Endometrial microvascular endothelial cells (primary cell): ENCODE measurements around the gene CCDC187. TPM values are rescaled to one million over a fixed set of nuclear protein-coding genes. Genes with fewer than 3 reads are reported as not detected.
"Not testable (repeated sequence)": the region's sequence is repeated elsewhere in the genome, so short reads cannot be mapped to it uniquely, and the experiment has no call there.

Experiments used
- in situ Hi-C: cut with HindIII; loops from 2 replicates; pipeline ENCODE4 v1.10.0; 2017; ENCODE audit warnings: low sequenced_read_pairs, low pct_unique_long_range_greater_than_20kb; ENCODE audit errors: inconsistent ontology term
- total RNA-seq: library from RNA; depleted of rRNA; stranded (reverse); fragments of >200 nt; gene quantifications from one replicate; pipeline ENCODE4 v1.2.3, GENCODE V29; 2015; ENCODE audit errors: inconsistent ontology term

The CCDC187 gene
- total RNA-seq, 1 donor from 2014 or later = not detected

GRCh38 chr9:136329211-136329627 is 25.3 kb upstream of the CCDC187 start:
- in situ Hi-C loops = no loop called here

- in situ Hi-C loops = no loop called here
These were observed 24.7 kb upstream of the CCDC187 start for GRCh38 chr9:136328622-136329041.

- in situ Hi-C loops = no loop called here
These were observed 24.2 kb upstream of the CCDC187 start for GRCh38 chr9:136328011-136328621.

- in situ Hi-C loops = no loop called here
These were observed 23.5 kb upstream of the CCDC187 start, which contains the start of gene GPSM1 for GRCh38 chr9:136327304-136327974. GPSM1 (plus strand) TSS chr9:136327539; CDS start chr9:136327696, 157 bp downstream.

- in situ Hi-C loops = no loop called here
These were observed 22.9 kb upstream of the CCDC187 start for GRCh38 chr9:136326761-136327303.

- in situ Hi-C loops = no loop called here
These were observed 22.3 kb upstream of the CCDC187 start for GRCh38 chr9:136326061-136326760.

- in situ Hi-C loops = no loop called here
These were observed 21.5 kb upstream of the CCDC187 start for GRCh38 chr9:136325358-136325757.

DNA sequence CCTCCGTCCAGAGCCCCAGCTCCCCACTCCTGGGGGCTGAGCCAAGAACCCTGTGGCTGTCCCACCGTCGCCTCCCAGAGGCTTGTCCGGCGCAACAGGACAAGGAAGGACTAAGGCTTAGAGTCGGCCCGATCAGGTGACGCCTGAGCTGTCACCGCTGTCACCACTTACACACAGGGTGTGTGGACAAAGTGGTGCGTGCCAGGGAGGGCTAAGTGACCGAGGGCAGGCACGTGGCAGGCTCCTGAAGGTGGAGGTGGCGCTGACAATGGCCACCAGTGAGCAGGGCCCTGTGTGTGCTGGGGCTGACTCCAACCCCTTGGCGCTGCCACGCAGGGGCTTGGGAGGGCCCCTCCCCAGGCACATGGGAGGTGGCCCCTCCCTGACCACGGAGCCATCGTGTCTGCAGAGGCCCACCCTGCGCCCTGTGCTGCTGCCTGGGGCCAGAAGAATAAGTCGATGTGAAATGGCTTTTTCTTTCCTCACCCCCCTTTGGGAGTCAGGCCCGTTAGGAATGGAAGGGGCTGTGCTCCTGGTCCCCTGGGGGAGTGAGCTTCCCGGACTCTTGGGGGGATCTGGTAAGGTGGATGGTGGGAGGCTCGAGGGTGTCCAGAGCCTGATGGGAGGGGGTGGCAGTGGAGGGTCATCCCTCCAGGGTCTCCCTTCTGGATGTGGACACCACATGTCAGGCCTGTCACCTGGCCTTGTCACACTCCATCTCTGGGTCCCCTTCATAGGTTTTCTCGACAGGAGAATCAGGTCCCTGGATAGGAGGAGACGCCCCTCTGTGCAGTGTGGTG is 20.8 kb upstream of the CCDC187 start:
- in situ Hi-C loops = no loop called here

- in situ Hi-C loops = no loop called here
These were observed 19.5 kb upstream of the CCDC187 start for GRCh38 chr9:136323371-136323789.

- in situ Hi-C loops = no loop called here
These were observed 18.9 kb upstream of the CCDC187 start for GRCh38 chr9:136322756-136323330.

DNA sequence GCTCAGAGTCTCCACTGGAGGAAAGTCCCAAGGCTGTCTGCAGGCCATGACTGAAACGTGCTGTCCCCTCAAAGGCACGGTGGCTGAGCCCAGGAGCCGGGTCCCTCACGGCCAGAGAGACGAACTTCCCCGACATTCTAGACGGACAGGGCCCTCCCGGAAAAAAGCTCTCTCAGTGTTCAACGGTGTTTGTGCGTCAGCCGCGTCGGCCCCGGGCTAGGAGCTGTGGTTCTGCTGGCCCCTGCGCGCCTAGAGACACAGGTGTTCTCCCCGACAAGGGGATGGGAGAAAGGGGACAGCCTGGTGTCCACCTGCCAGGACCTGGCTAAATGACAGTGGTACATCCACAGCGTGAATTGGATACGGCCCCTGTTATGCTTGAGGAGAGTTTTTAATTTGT is 17.7 kb upstream of the CCDC187 start:
- in situ Hi-C loops = no loop called here

GRCh38 chr9:136320972-136321371 is 17.1 kb upstream of the CCDC187 start:
- in situ Hi-C loops = not testable (repeated sequence)

GRCh38 chr9:136319955-136320354 is 16.1 kb upstream of the CCDC187 start:
- in situ Hi-C loops = not testable (repeated sequence)

DNA sequence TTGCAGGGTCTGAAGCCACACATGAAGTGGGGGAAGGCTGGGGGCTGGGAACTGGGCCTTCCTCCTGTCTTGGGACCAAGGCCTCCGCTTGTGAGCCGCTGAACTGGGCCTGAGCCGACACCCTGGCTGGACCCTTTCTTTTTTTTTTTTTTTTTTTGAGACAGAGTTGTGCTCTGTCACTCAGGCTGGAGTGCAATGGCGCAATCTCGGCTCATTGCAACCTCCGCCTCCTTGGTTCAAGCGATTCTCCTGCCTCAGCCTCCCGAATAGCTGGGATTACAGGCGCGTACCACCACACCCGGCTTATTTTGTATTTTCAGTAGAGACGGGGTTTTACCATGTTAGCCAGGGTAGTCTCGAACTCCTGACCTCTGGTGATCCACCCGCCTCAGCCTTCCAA is 15.3 kb upstream of the CCDC187 start:
- in situ Hi-C loops = not testable (repeated sequence)

GRCh38 chr9:136318776-136319241 is 14.9 kb upstream of the CCDC187 start:
- in situ Hi-C loops = no loop called here

DNA sequence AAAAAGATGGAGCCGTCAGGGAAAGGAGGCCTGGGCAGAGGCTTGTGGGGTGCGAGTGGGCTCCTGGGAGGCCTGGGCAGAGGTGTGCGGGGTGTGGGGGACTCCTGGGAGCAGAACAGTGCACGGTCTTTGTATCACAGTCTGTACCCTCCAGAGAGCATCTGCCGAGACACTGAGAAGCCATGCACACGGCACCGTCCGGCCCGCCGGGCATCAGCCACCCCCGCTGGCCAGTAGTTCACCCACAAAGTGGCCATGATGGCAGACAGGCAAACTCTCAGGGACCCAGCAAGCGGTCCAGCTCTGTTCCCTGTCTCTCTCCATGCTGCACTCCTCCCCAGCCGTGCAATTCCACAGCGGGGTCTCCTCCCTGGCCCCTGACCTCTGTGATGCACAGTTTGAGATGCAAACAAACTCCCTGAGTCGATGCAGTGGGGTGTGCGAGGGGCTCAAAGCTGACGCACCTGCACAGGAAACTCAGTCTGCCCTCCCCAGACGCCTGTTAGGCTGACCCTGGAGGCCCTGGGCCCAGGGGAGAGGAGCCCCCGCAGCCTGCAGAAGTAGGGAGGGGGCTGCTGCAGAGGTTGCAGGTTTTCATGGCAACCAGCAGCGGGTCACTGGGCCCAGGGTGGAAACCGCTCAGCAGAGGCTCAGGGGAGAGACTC is 14.3 kb upstream of the CCDC187 start:
- in situ Hi-C loops = no loop called here

DNA sequence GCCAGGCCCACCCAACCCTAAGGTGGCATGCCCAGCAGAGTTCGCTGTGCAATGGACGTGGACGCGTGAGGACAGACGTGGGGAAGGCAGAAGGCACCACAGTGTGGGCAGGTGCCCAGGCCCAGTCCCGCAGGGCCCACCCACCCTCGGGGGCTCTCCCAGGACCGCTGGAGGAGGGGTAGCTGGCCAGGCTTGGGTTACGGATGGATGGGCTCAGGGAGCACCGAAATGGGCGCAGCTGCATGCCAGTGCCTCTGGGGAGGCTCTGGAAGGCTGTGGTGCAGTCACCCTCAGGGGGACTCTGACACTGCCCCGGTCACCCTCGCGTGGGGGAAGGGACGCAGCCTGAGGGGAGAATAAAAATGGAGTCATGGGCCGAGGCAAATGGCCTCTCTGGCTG is 13.8 kb upstream of the CCDC187 start:
- in situ Hi-C loops = no loop called here
